Spleen (tissue), 11 donors: Measurements from ENCODE around the gene INF2. TPM values are rescaled to one million over a fixed set of nuclear protein-coding genes. Genes with fewer than 3 reads are reported as not detected.

ENCODE experiments used
- DNase-seq: peaks from one replicate; pipeline ENCODE4 v3.0.0-alpha.2; 2020
- H3K27ac ChIP-seq, 8 donors: fragments of 200-600 bp; sonication (generic) in 7 of 8; 1 replicate in 4 of 8; 2 replicates in 4 of 8; pipeline versions ENCODE4 v1.5.0 to v1.8.0; 2016 to 2021; ENCODE audit warnings: inconsistent platforms in 4 of 8, mild to moderate bottlenecking in 4 of 8, moderate library complexity in 1 of 8
- H3K27me3 ChIP-seq, 7 donors: fragments of 200-600 bp; sonication (generic) in 6 of 7; replicated peaks in 1 of 7; 1 replicate in 4 of 7; 2 replicates in 3 of 7; pipeline versions ENCODE4 v1.5.0 to v1.8.0; 2016 to 2021; ENCODE audit warnings: inconsistent platforms in 3 of 7, mild to moderate bottlenecking in 1 of 7
- H3K36me3 ChIP-seq, 6 donors: fragments of 200-600 bp; sonication (generic) in 5 of 6; 1 replicate in 4 of 6; 2 replicates in 2 of 6; pipeline versions ENCODE4 v1.5.0 to v1.8.0; 2016 to 2021; ENCODE audit warnings: inconsistent platforms in 2 of 6
- H3K4me1 ChIP-seq, 6 donors: fragments of 200-600 bp; sonication (generic) in 5 of 6; 1 replicate in 3 of 6; 2 replicates in 3 of 6; pipeline versions ENCODE4 v1.5.0 to v1.8.0; 2016 to 2021; ENCODE audit warnings: inconsistent platforms in 3 of 6
- H3K4me3 ChIP-seq, 8 donors: fragments of 200-600 bp; sonication (generic) in 7 of 8; 1 replicate in 4 of 8; 2 replicates in 4 of 8; pipeline versions ENCODE4 v1.5.0 to v1.8.0; 2016 to 2021; ENCODE audit warnings: inconsistent platforms in 4 of 8, mild to moderate bottlenecking in 4 of 8, moderate library complexity in 2 of 8
- H3K9me3 ChIP-seq, 8 donors: fragments of 200-600 bp; sonication (generic) in 7 of 8; 1 replicate in 4 of 8; 2 replicates in 4 of 8; pipeline versions ENCODE4 v1.5.0 to v1.8.0; 2016 to 2021; ENCODE audit warnings: inconsistent platforms in 4 of 8
- CTCF ChIP-seq, 11 experiments: fragments of 200-600 bp in 7 of 11; fragments of 450-650 bp in 4 of 11; sonication (generic) in 4 of 11; IDR thresholded peaks in 8 of 11; conservative IDR thresholded peaks in 3 of 11; 1 replicate in 7 of 11; 2 replicates in 4 of 11; pipeline versions ENCODE4 v1.4.0 to v1.8.0; 2016 to 2021; ENCODE audit warnings: antibody characterized with exemption in 11 of 11, inconsistent platforms in 4 of 11, mild to moderate bottlenecking in 1 of 11
- POLR2A ChIP-seq, 3 donors: fragments of 450-650 bp; IDR thresholded peaks; one replicate each; pipeline ENCODE4 v1.5.1; 2017; ENCODE audit warnings: antibody characterized with exemption in 3 of 3, mild to moderate bottlenecking in 1 of 3
- POLR2AphosphoS5 ChIP-seq, 3 donors: sonication (generic); formaldehyde crosslinking; IDR thresholded peaks; one replicate each; pipeline ENCODE4 v1.5.1; 2017; ENCODE audit warnings: antibody characterized with exemption in 3 of 3
- WGBS, 5 donors: extraction: QIAGEN DNeasy Blood & Tissue Kit in 3 of 5; methylation state at CpG; one replicate each; pipeline versions ENCODE4 v1.1.5 to v1.1.7; 2013 to 2018; 5-methylcytosine and 5-hydroxymethylcytosine counted together
- intact Hi-C: fragments of 100-400 bp; cut with DNase I; formaldehyde crosslinking; loops from one replicate; pipeline ENCODE4 v1.15.0; 2023; ENCODE audit warnings: low total_unique reads
- polyA plus RNA-seq, 3 donors: library from polyadenylated mRNA; stranded (reverse); fragments of 200-250 nt; gene quantifications; one replicate each; pipeline ENCODE4 v1.2.1, GENCODE V29; 2013
- total RNA-seq, 7 donors: library from RNA; depleted of rRNA in 3 of 7; stranded (reverse); fragments of >200 nt in 3 of 7; fragmentation: NEBNext Ultra II Directional in 4 of 7; extraction: Animal tissue kit (Norgen Biotek cat#: 25700) in 4 of 7; gene quantifications; one replicate each; pipeline versions ENCODE4 v1.1.0 to v1.2.1, GENCODE V29; 2016 to 2021
- donor health status: healthy with polysubstance abuse.
- donor health status: DM: no; HTN: no; CAD: no; lungs with moderate emphysema.
- donor health status: DM: no; HTN: no; CAD: no.
- donor health status: Bipolar disorder and iron deficiency.
- donor health status: healthy.
- donor health status: DM: no; HTN: no; CAD: no.
- donor health status: DM: yes; HTN: yes; CAD: no.

Gene INF2
- total and polyA plus RNA-seq, 10 donors = 56.6 to 120 (median 98.6) TPM

- H3K36me3 ChIP-seq = no peaks in the 10 kb centered on the region
- TF ChIP-seq CTCF (IDR thresholded peaks at IDR 0.05 in 8 of 11, conservative IDR thresholded peaks at IDR 0.05 in 3 of 11) = no peak
- no peak for TF ChIP-seq POLR2A (IDR thresholded peaks at IDR 0.05)
- peak in 2 of 3 donors; percentile 63 to 70 for TF ChIP-seq POLR2AphosphoS5 (IDR thresholded peaks at IDR 0.05)
- intact Hi-C loops = no loop called here
- peak overlapping the region; percentile 51 to 93 (median 80) for H3K27ac ChIP-seq
- peaks cover 12 to 65% (median 57%) of the 10 kb centered on the region in 6 donors for H3K4me1 ChIP-seq
- peaks cover 0 to 18% (median 5%) of the 10 kb centered on the region in 7 donors for H3K27me3 ChIP-seq
- H3K9me3 ChIP-seq = peaks cover 0 to 15% (median 7%) of the 10 kb centered on the region in 8 donors
- peak; percentile 94 for DNase-seq
- WGBS, 5 donors = 37 to 44% (median 42%) methylated on average over 15 to 17 of the region's 17 CpGs
- peak overlapping the region in 1 of 8 donors; percentile 44 for H3K4me3 ChIP-seq
These were observed 31.7 kb upstream of the INF2 start for GRCh38 chr14:104657563-104658324.

GRCh38 chr14:104658325-104658712 lies 31.1 kb upstream of the INF2 start:
- intact Hi-C loops = no loop called here
- no peak overlapping the region for H3K4me3 ChIP-seq

GRCh38 chr14:104659146-104659545 lies 30.3 kb upstream of the INF2 start:
- Histone ChIP-seq H3K9me3 (peaks cover 0 to 3% (median 0%) of the 10 kb centered on the region in 8 donors), H3K4me3 (no peak overlapping the region), H3K27ac (peak overlapping the region in 7 of 8 donors; percentile 51 to 93 (median 81)), H3K36me3 (no peaks in the 10 kb centered on the region), H3K4me1 (peaks cover 12 to 65% (median 57%) of the 10 kb centered on the region in 6 donors), H3K27me3 (peaks cover 0 to 20% (median 5%) of the 10 kb centered on the region in 7 donors)
- WGBS, 5 donors = 47 to 75% (median 70%) methylated on average over 4 to 5 of the region's 5 CpGs
- no peak for TF ChIP-seq POLR2A (IDR thresholded peaks at IDR 0.05)
- no peak for TF ChIP-seq POLR2AphosphoS5 (IDR thresholded peaks at IDR 0.05)
- DNase-seq = peak; percentile 76
- intact Hi-C loops = no loop called here

More at GRCh38 chr14:104658325-104658712, 31.1 kb upstream of the INF2 start:
- H3K27me3 ChIP-seq = peaks cover 0 to 18% (median 5%) of the 10 kb centered on the region in 7 donors
- H3K27ac ChIP-seq = peak overlapping the region; percentile 51 to 93 (median 80)
- DNase-seq = peak; percentile 82
- TF ChIP-seq POLR2AphosphoS5 (IDR thresholded peaks at IDR 0.05) (peak; percentile 19 to 44 (median 42)), CTCF (IDR thresholded peaks at IDR 0.05 in 8 of 11, conservative IDR thresholded peaks at IDR 0.05 in 3 of 11) (no peak), POLR2A (IDR thresholded peaks at IDR 0.05) (no peak)
- H3K4me1 ChIP-seq = peaks cover 12 to 65% (median 57%) of the 10 kb centered on the region in 6 donors
- WGBS, 5 donors = 66 to 84% (median 79%) methylated on average over 6 to 15 of the region's 15 CpGs
- H3K9me3 ChIP-seq = peaks cover 0 to 9% (median 4%) of the 10 kb centered on the region in 8 donors
- no peaks in the 10 kb centered on the region for H3K36me3 ChIP-seq

- peaks cover 12 to 69% (median 57%) of the 10 kb centered on the region in 6 donors for H3K4me1 ChIP-seq
- intact Hi-C loops = no loop called here
These were observed 29.5 kb upstream of the INF2 start for GRCh38 chr14:104659764-104660523.

More at GRCh38 chr14:104659764-104660523, 29.5 kb upstream of the INF2 start:
- Histone ChIP-seq H3K36me3 (no peaks in the 10 kb centered on the region), H3K9me3 (peaks cover 0 to 3% (median 0%) of the 10 kb centered on the region in 8 donors), H3K4me3 (peak overlapping the region in 5 of 8 donors; percentile 6 to 57 (median 8)), H3K27ac (peak overlapping the region in 7 of 8 donors; percentile 45 to 93 (median 81)), H3K27me3 (peaks cover 0 to 26% (median 5%) of the 10 kb centered on the region in 7 donors)
- peak; percentile 84 for DNase-seq
- WGBS, 5 donors = 8 to 20% (median 17%) methylated on average over 19 to 43 of the region's 43 CpGs
- TF ChIP-seq CTCF (IDR thresholded peaks at IDR 0.05 in 8 of 11, conservative IDR thresholded peaks at IDR 0.05 in 3 of 11) (no peak), POLR2AphosphoS5 (IDR thresholded peaks at IDR 0.05) (peak; percentile 41 to 65 (median 47)), POLR2A (IDR thresholded peaks at IDR 0.05) (no peak)
